MM.1S (cell line): ENCODE results near the gene TRAPPC4.
"Not testable (repeated sequence)": the region's sequence is repeated elsewhere in the genome, so short reads cannot be mapped to it uniquely, and the experiment has no call there.

ENCODE experiments used
- DNase-seq: peaks from one replicate; pipeline ENCODE4 v3.0.0-alpha.2; 2015
- H2AFZ ChIP-seq: fragments of 300-600 bp; sonication (generic); 2 replicates; pipeline ENCODE4 v1.6.0; 2016; ENCODE audit warnings: antibody characterized with exemption, low read length
- H3F3A ChIP-seq: fragments of 300-600 bp; sonication (generic); 2 replicates; pipeline ENCODE4 v1.6.1; 2016; ENCODE audit warnings: mild to moderate bottlenecking, antibody characterized with exemption, low read length, moderate library complexity, mixed read lengths; ENCODE audit not compliant: insufficient read depth
- H3K27ac ChIP-seq: fragments of 300-600 bp; sonication (generic); 2 replicates; pipeline ENCODE4 v1.5.1; 2016; ENCODE audit warnings: mild to moderate bottlenecking, low read length
- H3K27me3 ChIP-seq: fragments of 300-600 bp; sonication (generic); replicated peaks from 2 replicates; pipeline ENCODE4 v1.6.0; 2016; ENCODE audit warnings: low read length; ENCODE audit not compliant: insufficient read depth
- H3K36me3 ChIP-seq: fragments of 300-600 bp; sonication (generic); replicated peaks from 2 replicates; pipeline ENCODE4 v1.6.1; 2016; ENCODE audit warnings: mild to moderate bottlenecking, low read length, mixed read lengths; ENCODE audit not compliant: insufficient read depth
- H3K4me1 ChIP-seq: fragments of 300-600 bp; sonication (generic); 2 replicates; pipeline ENCODE4 v1.6.1; 2016; ENCODE audit warnings: low read length, mixed read lengths
- H3K4me2 ChIP-seq: fragments of 300-600 bp; sonication (generic); 2 replicates; pipeline ENCODE4 v1.6.0; 2016; ENCODE audit warnings: low read depth, low read length
- H3K4me3 ChIP-seq: fragments of 300-600 bp; sonication (generic); 2 replicates; pipeline ENCODE4 v1.5.1; 2016; ENCODE audit warnings: low read length, mixed read lengths
- H3K79me2 ChIP-seq: fragments of 300-600 bp; sonication (generic); 2 replicates; pipeline ENCODE4 v1.6.1; 2016; ENCODE audit warnings: mixed run types, low read length, mixed read lengths
- H3K9ac ChIP-seq: fragments of 300-600 bp; sonication (generic); 2 replicates; pipeline ENCODE4 v1.6.1; 2016; ENCODE audit warnings: low read length, mixed read lengths
- H3K9me2 ChIP-seq: fragments of 300-600 bp; sonication (generic); replicated peaks from 2 replicates; pipeline ENCODE4 v1.6.1; 2016; ENCODE audit warnings: mild to moderate bottlenecking, low read length, mixed read lengths; ENCODE audit not compliant: insufficient read depth
- H3K9me3 ChIP-seq: fragments of 300-600 bp; sonication (generic); replicated peaks from 2 replicates; pipeline ENCODE4 v1.6.1; 2016; ENCODE audit warnings: mild to moderate bottlenecking, low read length, mixed read lengths; ENCODE audit not compliant: insufficient read depth
- H4K20me1 ChIP-seq: fragments of 300-600 bp; sonication (generic); 2 replicates; pipeline ENCODE4 v1.6.1; 2016; ENCODE audit warnings: mild to moderate bottlenecking, low read length, moderate library complexity, mixed read lengths; ENCODE audit not compliant: insufficient read depth
- CTCF ChIP-seq: fragments of 300-600 bp; sonication (generic); IDR thresholded peaks from 2 replicates; pipeline ENCODE4 v1.5.1; 2016; ENCODE audit warnings: antibody characterized with exemption, low read length, mixed read lengths
- EZH2 ChIP-seq: fragments of 300-600 bp; sonication (generic); optimal IDR thresholded peaks from 2 replicates; pipeline ENCODE3; 2017; ENCODE audit warnings: low read depth, mild to moderate bottlenecking, antibody characterized with exemption, low read length, mixed read lengths
- EZH2phosphoT487 ChIP-seq: fragments of 300-600 bp; sonication (generic); IDR thresholded peaks from 2 replicates; pipeline ENCODE4 v1.6.1; 2018; ENCODE audit warnings: antibody characterized with exemption, low read length

TRAPPC4 gene

GRCh38 chr11:119014209-119014924 is 4.2 kb upstream of the TRAPPC4 start:
- no peak overlapping the region for H3K27ac ChIP-seq

GRCh38 chr11:119015054-119015611 is 3.4 kb upstream of the TRAPPC4 start:
- peaks cover 12% of the 10 kb centered on the region for H3K36me3 ChIP-seq

More at GRCh38 chr11:119014209-119014924, 4.2 kb upstream of the TRAPPC4 start:
- Histone ChIP-seq H3K4me2 (no peak overlapping the region), H3K36me3 (peaks cover 12% of the 10 kb centered on the region), H2AFZ (no peak overlapping the region), H3K4me1 (peaks cover 7% of the 10 kb centered on the region; the same call in 1 of the 2 replicates), H3F3A (peaks cover 63% of the 10 kb centered on the region), H4K20me1 (no peaks in the 10 kb centered on the region), H3K9ac (no peak overlapping the region), H3K27me3 (no peaks in the 10 kb centered on the region), H3K9me3 (no peaks in the 10 kb centered on the region), H3K4me3 (no peak overlapping the region), H3K79me2 (peaks cover 41% of the 10 kb centered on the region), H3K9me2 (no peaks in the 10 kb centered on the region)
- TF ChIP-seq EZH2 (no peak), EZH2phosphoT487 (no peak)
- no peak for DNase-seq

GRCh38 chr11:119016216-119017009 is 2.2 kb upstream of the TRAPPC4 start:
- H3K36me3 ChIP-seq = peaks cover 12% of the 10 kb centered on the region
- H2AFZ ChIP-seq = no peak overlapping the region
- H3K4me2 ChIP-seq = peak overlapping the region; percentile 73; the same call in 1 of the 2 replicates
- no peak for DNase-seq
- H3K9me2 ChIP-seq = no peaks in the 10 kb centered on the region
- no peak overlapping the region for H3K9ac ChIP-seq
- peaks cover 20% of the 10 kb centered on the region for H3K4me1 ChIP-seq
- TF ChIP-seq CTCF (no peak), EZH2 (no peak), EZH2phosphoT487 (no peak)
- no peak overlapping the region for H3K27ac ChIP-seq
- peaks cover 62% of the 10 kb centered on the region for H3K79me2 ChIP-seq
- 0 out of 2 replicates have a peak, but pooled peaks cover 3% of the 10 kb centered on the region for H4K20me1 ChIP-seq
- no peaks in the 10 kb centered on the region for H3K9me3 ChIP-seq
- no peaks in the 10 kb centered on the region for H3K27me3 ChIP-seq
- H3K4me3 ChIP-seq = no peak overlapping the region
- H3F3A ChIP-seq = peaks cover 67% of the 10 kb centered on the region

More at GRCh38 chr11:119015054-119015611, 3.4 kb upstream of the TRAPPC4 start:
- H4K20me1 ChIP-seq = no peaks in the 10 kb centered on the region
- no peaks in the 10 kb centered on the region for H3K9me2 ChIP-seq
- H3K4me1 ChIP-seq = peaks cover 12% of the 10 kb centered on the region
- no peaks in the 10 kb centered on the region for H3K9me3 ChIP-seq
- H3F3A ChIP-seq = peaks cover 63% of the 10 kb centered on the region
- H3K9ac ChIP-seq = no peak overlapping the region
- no peak overlapping the region for H2AFZ ChIP-seq
- DNase-seq = no peak
- no peak overlapping the region for H3K27ac ChIP-seq
- peak; percentile 15; the same call in 1 of the 2 replicates for TF ChIP-seq CTCF
- no peak for TF ChIP-seq EZH2
- H3K4me3 ChIP-seq = no peak overlapping the region
- H3K79me2 ChIP-seq = peaks cover 49% of the 10 kb centered on the region
- H3K27me3 ChIP-seq = no peaks in the 10 kb centered on the region
- H3K4me2 ChIP-seq = no peak overlapping the region

- not testable (repeated sequence) for H3K9me3 ChIP-seq, H4K20me1 ChIP-seq, H2AFZ ChIP-seq, DNase-seq, H3K9me2 ChIP-seq, H3K27me3 ChIP-seq
- peaks cover 70% of the 10 kb centered on the region for H3F3A ChIP-seq
- peak overlapping the region; percentile 93; the same call in 1 of the 2 replicates for H3K27ac ChIP-seq
- H3K4me1 ChIP-seq = peaks cover 29% of the 10 kb centered on the region
- peak overlapping the region; percentile 73 for H3K4me2 ChIP-seq
- H3K9ac ChIP-seq = peak overlapping the region; percentile 92
- peak overlapping the region; percentile 97 for H3K4me3 ChIP-seq
- peaks cover 70% of the 10 kb centered on the region for H3K79me2 ChIP-seq
- peaks cover 12% of the 10 kb centered on the region for H3K36me3 ChIP-seq
Observed at GRCh38 chr11:119017377-119017776, 1.2 kb upstream of the TRAPPC4 start.
